ENCODE data around the gene PHIP. TPM values are rescaled to one million over a fixed set of nuclear protein-coding genes. Genes with fewer than 3 reads are reported as not detected.
A peak's percentile ranks its signal among the peaks of the same experiment; 100 is the strongest.

PHIP gene
- total and polyA plus RNA-seq, 2 experiments from 2014 or later, result 48.0 to 65.4 TPM

- TF ChIP-seq REST (IDR thresholded peaks at IDR 0.05; ENCODE audit: unreplicated experiment), result no peak
- TF ChIP-seq ZNF114 (CRISPR knock-in tag; IDR thresholded peaks at IDR 0.05), result no peak
- TF ChIP-seq JUNB (IDR thresholded peaks at IDR 0.05; ENCODE audit: unreplicated experiment), result no peak
- TF ChIP-seq NANOG (IDR thresholded peaks at IDR 0.05; ENCODE audit: borderline replicate concordance), result no peak
- no peak for TF ChIP-seq CTCF (conservative IDR thresholded peaks at IDR 0.05; ENCODE audit: low read depth in 2 of 2)
- TF ChIP-seq POLR2AphosphoS5 (IDR thresholded peaks at IDR 0.05; ENCODE audit: low read depth), result no peak
These were observed 7.7 kb downstream of the PHIP start (continued) for GRCh38 chr6:79070206-79070825.

- H3K27me3 ChIP-seq (ENCODE audit: insufficient read depth), result no peaks in the 10 kb centered on the region
- peaks cover 6% of the 10 kb centered on the region; the same call in 1 of the 3 replicates for H3K36me3 Mint-ChIP-seq (ENCODE audit: low read depth)
- no peak overlapping the region for H2AFZ ChIP-seq
- DNase-seq (ENCODE audit: low spot score) (peak; percentile 8), ATAC-seq (no peak)
- no peak overlapping the region for H3K27ac ChIP-seq (ENCODE audit: low read depth)
- H3K79me2 ChIP-seq (replicated peaks; ENCODE audit: insufficient read depth), result peaks cover 100% of the 10 kb centered on the region
- H3K4me3 ChIP-seq, result no peak overlapping the region
- no peaks in the 10 kb centered on the region for H3F3A ChIP-seq (replicated peaks; ENCODE audit: low read depth)
- peaks cover 39% of the 10 kb centered on the region for H4K20me1 ChIP-seq (replicated peaks; ENCODE audit: insufficient read depth)
- no peak overlapping the region for H3K4me2 ChIP-seq
- no peaks in the 10 kb centered on the region for H3K36me3 ChIP-seq (ENCODE audit: insufficient read depth)
- H3K27me3 Mint-ChIP-seq (ENCODE audit: insufficient read depth, low read depth, poor library complexity), result no peaks in the 10 kb centered on the region
- H3K27ac Mint-ChIP-seq, result no peak overlapping the region
- H3K9me3 Mint-ChIP-seq, result no peaks in the 10 kb centered on the region
- H3K4me1 Mint-ChIP-seq, result peaks cover 17% of the 10 kb centered on the region; the same call in 2 of the 3 replicates
- H3K9me2 ChIP-seq (ENCODE audit: insufficient read depth), result no peaks in the 10 kb centered on the region
- H3K4me3 Mint-ChIP-seq, result no peak overlapping the region
- H3K4me1 ChIP-seq (ENCODE audit: insufficient read depth), result peaks cover 14% of the 10 kb centered on the region; the same call in 1 of the 2 replicates
- TF ChIP-seq STAT1 (IDR thresholded peaks at IDR 0.05; ENCODE audit: unreplicated experiment) (no peak), CTCF (conservative IDR thresholded peaks at IDR 0.05; ENCODE audit: low read depth in 2 of 2) (no peak), ZNF462 (CRISPR knock-in tag; IDR thresholded peaks at IDR 0.05) (no peak), JUNB (IDR thresholded peaks at IDR 0.05; ENCODE audit: unreplicated experiment) (no peak), CREB1 (CRISPR knock-in tag; IDR thresholded peaks at IDR 0.05; ENCODE audit: low read depth) (no peak), ZNF114 (CRISPR knock-in tag; IDR thresholded peaks at IDR 0.05) (no peak), NANOG (IDR thresholded peaks at IDR 0.05; ENCODE audit: borderline replicate concordance) (no peak), POLR2AphosphoS5 (IDR thresholded peaks at IDR 0.05; ENCODE audit: low read depth) (no peak), ZNF331 (CRISPR knock-in tag; IDR thresholded peaks at IDR 0.05; ENCODE audit: low read depth) (no peak)
These were observed 11.2 kb downstream of the PHIP start for GRCh38 chr6:79066828-79067227.
